Measurements from ENCODE around the gene SH3GLB2.

The SH3GLB2 gene

GRCh38 chr9:129068990-129069861, 41.1 kb upstream of the SH3GLB2 start:
- Histone ChIP-seq H3K4me1 (ENCODE audit: insufficient read depth, low read length) (no peaks in the 10 kb centered on the region), H3K27ac (ENCODE audit: low read depth, low read length) (no peak overlapping the region), H3K36me3 (ENCODE audit: insufficient read depth, low read length) (peaks cover 22% of the 10 kb centered on the region), H3K4me3 (ENCODE audit: low read depth in 1 of 2, low read length in 2 of 2) (no peak overlapping the region), H3K9ac (ENCODE audit: low read length) (no peak overlapping the region), H3K27me3 (ENCODE audit: control insufficient read depth in 1 of 2, insufficient read depth in 2 of 2, low read length in 2 of 2) (no peaks in the 10 kb centered on the region), H3K9me3 (ENCODE audit: low read length) (no peaks in the 10 kb centered on the region)

- Histone ChIP-seq H3K36me3 (ENCODE audit: insufficient read depth, low read length) (peaks cover 23% of the 10 kb centered on the region), H3K9me3 (ENCODE audit: low read length) (no peaks in the 10 kb centered on the region), H3K27me3 (ENCODE audit: control insufficient read depth in 1 of 2, insufficient read depth in 2 of 2, low read length in 2 of 2) (no peaks in the 10 kb centered on the region), H3K4me3 (ENCODE audit: low read depth in 1 of 2, low read length in 2 of 2) (no peak overlapping the region), H3K9ac (ENCODE audit: low read length) (no peak overlapping the region), H3K4me1 (ENCODE audit: insufficient read depth, low read length) (no peaks in the 10 kb centered on the region), H3K27ac (ENCODE audit: low read depth, low read length) (no peak overlapping the region)
Observed at GRCh38 chr9:129068110-129068509, 40.0 kb upstream of the SH3GLB2 start.

- H3K27me3 ChIP-seq (ENCODE audit: control insufficient read depth in 1 of 2, insufficient read depth in 2 of 2, low read length in 2 of 2) = no peaks in the 10 kb centered on the region
- H3K36me3 ChIP-seq (ENCODE audit: insufficient read depth, low read length) = peaks cover 41% of the 10 kb centered on the region
- H3K9me3 ChIP-seq (ENCODE audit: low read length) = no peaks in the 10 kb centered on the region
- no peak overlapping the region for H3K27ac ChIP-seq (ENCODE audit: low read depth, low read length)
- no peaks in the 10 kb centered on the region for H3K4me1 ChIP-seq (ENCODE audit: insufficient read depth, low read length)
- no peak overlapping the region for H3K4me3 ChIP-seq (ENCODE audit: low read depth in 1 of 2, low read length in 2 of 2)
- H3K9ac ChIP-seq (ENCODE audit: low read length) = no peak overlapping the region
Observed at GRCh38 chr9:129064499-129064908, 36.4 kb upstream of the SH3GLB2 start.

- peaks cover 40% of the 10 kb centered on the region for H3K36me3 ChIP-seq (ENCODE audit: insufficient read depth, low read length)
- no peaks in the 10 kb centered on the region for H3K4me1 ChIP-seq (ENCODE audit: insufficient read depth, low read length)
- no peak overlapping the region for H3K9ac ChIP-seq (ENCODE audit: low read length)
- no peak overlapping the region for H3K27ac ChIP-seq (ENCODE audit: low read depth, low read length)
- no peaks in the 10 kb centered on the region for H3K9me3 ChIP-seq (ENCODE audit: low read length)
- H3K4me3 ChIP-seq (ENCODE audit: low read depth in 1 of 2, low read length in 2 of 2) = no peak overlapping the region
- no peaks in the 10 kb centered on the region for H3K27me3 ChIP-seq (ENCODE audit: control insufficient read depth in 1 of 2, insufficient read depth in 2 of 2, low read length in 2 of 2)
Observed at GRCh38 chr9:129063061-129063460, 34.9 kb upstream of the SH3GLB2 start.

- no peak overlapping the region for H3K4me3 ChIP-seq (ENCODE audit: low read depth in 1 of 2, low read length in 2 of 2)
- no peaks in the 10 kb centered on the region for H3K27me3 ChIP-seq (ENCODE audit: control insufficient read depth in 1 of 2, insufficient read depth in 2 of 2, low read length in 2 of 2)
- H3K9me3 ChIP-seq (ENCODE audit: low read length) = no peaks in the 10 kb centered on the region
- peaks cover 34% of the 10 kb centered on the region for H3K36me3 ChIP-seq (ENCODE audit: insufficient read depth, low read length)
- no peak overlapping the region for H3K27ac ChIP-seq (ENCODE audit: low read depth, low read length)
- H3K4me1 ChIP-seq (ENCODE audit: insufficient read depth, low read length) = no peaks in the 10 kb centered on the region
- no peak overlapping the region for H3K9ac ChIP-seq (ENCODE audit: low read length)
Observed at GRCh38 chr9:129060991-129061390, 32.9 kb upstream of the SH3GLB2 start.

- Histone ChIP-seq H3K27me3 (ENCODE audit: control insufficient read depth in 1 of 2, insufficient read depth in 2 of 2, low read length in 2 of 2) (no peaks in the 10 kb centered on the region), H3K9ac (ENCODE audit: low read length) (no peak overlapping the region), H3K4me1 (ENCODE audit: insufficient read depth, low read length) (no peaks in the 10 kb centered on the region), H3K9me3 (ENCODE audit: low read length) (no peaks in the 10 kb centered on the region), H3K36me3 (ENCODE audit: insufficient read depth, low read length) (peaks cover 29% of the 10 kb centered on the region), H3K27ac (ENCODE audit: low read depth, low read length) (no peak overlapping the region), H3K4me3 (ENCODE audit: low read depth in 1 of 2, low read length in 2 of 2) (no peak overlapping the region)
Observed at GRCh38 chr9:129059796-129060785, 32.0 kb upstream of the SH3GLB2 start.

GRCh38 chr9:129058965-129059795, 31.0 kb upstream of the SH3GLB2 start:
- H3K36me3 ChIP-seq (ENCODE audit: insufficient read depth, low read length) = peaks cover 29% of the 10 kb centered on the region
- H3K4me1 ChIP-seq (ENCODE audit: insufficient read depth, low read length) = no peaks in the 10 kb centered on the region
- no peak overlapping the region for H3K27ac ChIP-seq (ENCODE audit: low read depth, low read length)
- H3K27me3 ChIP-seq (ENCODE audit: control insufficient read depth in 1 of 2, insufficient read depth in 2 of 2, low read length in 2 of 2) = no peaks in the 10 kb centered on the region
- no peak overlapping the region for H3K9ac ChIP-seq (ENCODE audit: low read length)
- no peaks in the 10 kb centered on the region for H3K9me3 ChIP-seq (ENCODE audit: low read length)
- no peak overlapping the region for H3K4me3 ChIP-seq (ENCODE audit: low read depth in 1 of 2, low read length in 2 of 2)

GRCh38 chr9:129054163-129054851, 26.2 kb upstream of the SH3GLB2 start:
- Histone ChIP-seq H3K27me3 (ENCODE audit: control insufficient read depth in 1 of 2, insufficient read depth in 2 of 2, low read length in 2 of 2) (no peaks in the 10 kb centered on the region), H3K9ac (ENCODE audit: low read length) (no peak overlapping the region), H3K27ac (ENCODE audit: low read depth, low read length) (no peak overlapping the region), H3K4me1 (ENCODE audit: insufficient read depth, low read length) (no peaks in the 10 kb centered on the region), H3K9me3 (ENCODE audit: low read length) (no peaks in the 10 kb centered on the region), H3K36me3 (ENCODE audit: insufficient read depth, low read length) (peaks cover 17% of the 10 kb centered on the region), H3K4me3 (ENCODE audit: low read depth in 1 of 2, low read length in 2 of 2) (no peak overlapping the region)

GRCh38 chr9:129053020-129053419, 24.9 kb upstream of the SH3GLB2 start:
- Histone ChIP-seq H3K9me3 (ENCODE audit: low read length) (no peaks in the 10 kb centered on the region), H3K4me3 (ENCODE audit: low read depth in 1 of 2, low read length in 2 of 2) (no peak overlapping the region), H3K27ac (ENCODE audit: low read depth, low read length) (no peak overlapping the region), H3K27me3 (ENCODE audit: control insufficient read depth in 1 of 2, insufficient read depth in 2 of 2, low read length in 2 of 2) (no peaks in the 10 kb centered on the region), H3K4me1 (ENCODE audit: insufficient read depth, low read length) (no peaks in the 10 kb centered on the region), H3K9ac (ENCODE audit: low read length) (no peak overlapping the region), H3K36me3 (ENCODE audit: insufficient read depth, low read length) (peaks cover 25% of the 10 kb centered on the region)

- H3K9me3 ChIP-seq (ENCODE audit: low read length) = no peaks in the 10 kb centered on the region
- H3K27me3 ChIP-seq (ENCODE audit: control insufficient read depth in 1 of 2, insufficient read depth in 2 of 2, low read length in 2 of 2) = no peaks in the 10 kb centered on the region
- no peak overlapping the region for H3K27ac ChIP-seq (ENCODE audit: low read depth, low read length)
- no peaks in the 10 kb centered on the region for H3K4me1 ChIP-seq (ENCODE audit: insufficient read depth, low read length)
- no peak overlapping the region for H3K4me3 ChIP-seq (ENCODE audit: low read depth in 1 of 2, low read length in 2 of 2)
- peaks cover 28% of the 10 kb centered on the region for H3K36me3 ChIP-seq (ENCODE audit: insufficient read depth, low read length)
- H3K9ac ChIP-seq (ENCODE audit: low read length) = no peak overlapping the region
Observed at GRCh38 chr9:129052592-129052991, 24.5 kb upstream of the SH3GLB2 start.
